ENCODE results near the gene PDZD4.
"Not testable (repeated sequence)": the region's sequence is repeated elsewhere in the genome, so short reads cannot be mapped to it uniquely, and the experiment has no call there.

The PDZD4 gene

DNA sequence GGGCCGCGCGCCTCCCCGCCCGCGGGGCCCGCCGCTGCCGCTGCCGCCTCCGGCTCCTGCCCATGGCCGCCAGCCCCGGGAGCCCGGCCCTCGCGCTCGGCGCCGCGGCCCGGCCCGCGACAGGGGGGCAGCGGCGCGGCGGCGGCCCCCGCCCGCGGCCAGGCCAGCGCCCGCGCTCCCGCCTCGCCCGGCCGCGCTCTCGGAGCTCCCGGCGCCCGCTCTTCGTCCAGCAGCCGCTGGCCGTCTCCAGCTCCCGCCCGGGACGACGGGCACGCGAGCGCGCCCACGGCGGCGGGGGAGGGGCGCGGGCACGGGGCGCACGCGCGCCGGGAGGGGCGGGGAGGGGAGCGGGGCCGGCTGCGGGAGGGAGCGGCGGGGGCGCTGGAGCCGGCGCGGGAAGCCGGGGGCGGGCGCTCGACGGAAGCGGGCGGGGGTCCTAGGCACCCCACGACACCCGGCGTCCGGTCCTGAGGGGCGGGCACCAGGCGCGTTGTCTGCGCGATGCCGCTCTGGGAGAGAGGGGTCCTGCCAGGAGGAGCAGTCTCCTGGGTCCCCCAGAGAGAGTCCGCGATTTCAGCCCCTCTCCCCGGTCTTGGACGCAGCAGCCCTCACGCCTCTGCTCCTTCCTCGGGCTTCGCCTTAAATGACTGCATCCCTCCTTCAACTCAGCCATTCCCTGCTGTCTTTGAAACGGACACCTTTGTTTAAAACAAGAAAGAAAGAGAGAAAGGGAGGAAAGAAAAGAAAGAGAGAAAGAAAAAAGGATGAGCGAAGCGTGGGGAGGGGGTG, 490 bp upstream of the PDZD4 start:
- no peak for DNase-seq

GRCh38 chrX:153829549-153829798, 870 bp downstream of the PDZD4 start:
- no peak for DNase-seq

- no peak for DNase-seq
Measured at GRCh38 chrX:153828723-153829548, 1.4 kb downstream of the PDZD4 start.

- DNase-seq, result no peak
Measured at GRCh38 chrX:153828308-153828707, 2.0 kb downstream of the PDZD4 start.

- no peak for DNase-seq
Measured at GRCh38 chrX:153827903-153828302, 2.4 kb downstream of the PDZD4 start.

DNA sequence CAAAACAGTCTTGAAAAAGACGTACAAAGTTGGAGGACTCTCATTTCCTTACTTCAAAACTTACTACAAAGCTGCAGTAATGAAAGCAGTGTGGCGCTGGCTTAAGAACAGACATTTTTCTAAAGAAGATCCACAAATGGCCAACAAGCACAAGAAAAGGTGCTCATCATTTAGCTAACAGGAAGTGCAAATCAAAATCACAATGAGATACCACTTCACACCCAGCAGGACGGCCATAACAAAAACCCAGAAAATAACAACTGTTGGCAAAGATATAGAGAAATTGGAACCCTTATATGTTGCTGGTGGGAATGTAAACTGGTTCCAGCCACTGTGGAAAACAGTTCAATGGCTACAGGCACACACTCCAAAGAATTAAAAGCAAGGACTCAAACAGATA, 3.3 kb downstream of the PDZD4 start:
- DNase-seq, result no peak

DNA sequence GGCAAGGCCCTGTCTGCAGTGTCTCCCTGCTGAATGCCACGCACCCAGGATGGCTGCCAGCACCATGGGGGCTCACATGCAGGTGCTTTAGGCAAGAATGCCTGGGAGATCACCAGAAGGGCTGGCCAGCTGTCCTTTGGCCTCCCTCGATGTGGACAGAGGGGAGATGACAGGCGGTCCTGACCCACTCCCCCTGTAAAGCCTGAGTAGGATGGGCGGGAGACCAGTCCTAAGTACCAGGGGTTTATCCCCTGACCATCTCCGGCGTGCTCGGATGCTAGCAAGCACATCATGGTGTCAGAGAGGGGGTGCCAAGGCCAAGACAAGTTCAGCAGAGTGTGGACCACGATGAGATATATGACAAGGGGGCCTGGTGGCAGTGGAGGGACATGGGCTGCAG, 5.3 kb downstream of the PDZD4 start:
- DNase-seq, result no peak

DNA sequence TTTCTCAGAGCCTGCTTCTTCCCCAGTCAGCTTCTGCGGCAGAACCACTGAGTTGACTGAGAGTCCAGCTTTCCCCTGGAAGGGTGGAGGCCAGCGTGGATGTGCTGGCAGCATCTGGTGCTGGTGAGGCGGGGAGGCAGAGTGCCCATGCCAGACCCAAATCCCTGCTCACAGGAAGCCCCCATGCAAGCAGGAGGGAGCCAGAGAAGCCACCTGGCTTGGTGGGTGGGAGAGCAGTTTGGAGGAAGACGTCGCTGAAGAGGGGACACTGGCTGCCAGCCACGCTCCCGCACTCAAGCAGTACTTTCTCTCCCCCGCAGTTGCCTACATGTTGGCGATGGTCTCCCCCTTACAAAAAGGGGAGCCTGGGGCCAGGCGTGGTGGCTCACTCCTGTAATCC, 6.0 kb downstream of the PDZD4 start:
- DNase-seq, result no peak

DNA sequence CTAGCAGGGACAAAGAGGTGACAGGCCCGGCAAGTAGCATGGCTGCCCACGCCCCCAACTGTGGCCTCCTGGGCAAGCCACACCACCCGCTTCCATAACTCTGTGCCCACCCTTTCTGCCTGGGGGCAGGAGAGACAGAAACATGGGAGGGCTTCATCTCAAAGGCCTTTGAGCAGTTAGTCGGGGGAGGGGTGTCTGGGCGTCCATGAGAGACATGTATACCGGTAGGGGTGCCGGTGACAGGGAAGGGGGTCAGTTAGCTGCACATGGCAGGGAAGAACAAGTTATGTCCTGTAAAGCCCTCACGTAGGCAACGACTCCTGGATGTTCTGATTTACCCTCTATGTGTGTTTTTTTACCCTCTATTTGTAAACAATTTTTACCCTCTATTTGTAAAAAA, 9.3 kb downstream of the PDZD4 start:
- DNase-seq, result no peak

DNA sequence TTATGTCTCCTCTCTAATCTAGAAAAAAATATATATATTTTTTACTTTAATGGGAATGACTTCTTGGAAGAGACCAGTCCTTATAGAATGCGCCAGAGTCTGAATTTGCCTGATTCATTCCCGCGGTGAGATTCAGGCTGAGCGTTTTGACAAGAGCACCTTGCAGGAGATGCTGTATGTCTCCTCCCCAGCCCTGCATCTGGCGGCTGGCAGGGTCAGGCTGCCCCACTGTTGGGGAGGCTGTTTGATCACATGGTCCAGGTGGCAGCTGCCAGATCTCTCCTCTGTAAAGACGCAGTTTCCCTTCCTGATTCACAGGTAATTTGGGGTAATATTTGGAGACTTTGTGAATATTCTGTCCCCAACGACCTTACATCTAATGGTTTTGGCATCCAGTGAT, 9.7 kb downstream of the PDZD4 start:
- no peak for DNase-seq

DNA sequence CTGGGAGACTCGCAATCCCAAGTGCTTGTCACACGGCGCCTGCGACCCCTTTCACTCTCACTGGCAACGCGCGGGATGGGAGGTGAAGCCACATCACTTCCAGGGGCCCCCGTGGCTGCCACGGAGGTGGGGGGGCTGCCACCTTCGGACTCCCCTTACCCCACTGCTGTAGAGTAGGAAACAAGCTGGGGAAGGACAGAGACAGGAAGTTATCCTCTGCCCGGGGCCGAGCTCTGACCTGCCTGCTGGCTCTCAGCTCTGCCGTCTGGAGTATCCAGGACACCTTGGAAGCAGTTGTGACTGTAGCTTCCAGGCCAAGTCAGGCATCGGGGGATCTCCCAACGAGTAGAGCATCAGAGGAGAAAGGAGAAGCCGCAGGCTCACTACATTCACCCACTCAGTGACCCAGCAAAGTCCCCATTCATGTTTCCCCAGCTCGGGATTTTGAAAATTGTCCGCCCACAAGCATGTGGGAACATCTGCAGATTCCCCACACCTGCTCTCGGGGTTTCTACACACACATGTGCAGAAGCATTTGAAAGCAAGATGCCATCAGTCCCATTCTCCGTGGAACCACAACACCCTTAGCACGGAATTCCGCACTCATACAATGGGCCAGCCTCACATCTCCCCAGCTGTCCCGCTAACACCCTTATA, 10.8 kb downstream of the PDZD4 start:
- DNase-seq, result no peak

GRCh38 chrX:153818571-153819383, 11.6 kb downstream of the PDZD4 start:
- DNase-seq, result peak; percentile 39

- DNase-seq, result not testable (repeated sequence)
Measured at GRCh38 chrX:153818064-153818463, 12.3 kb downstream of the PDZD4 start.

GRCh38 chrX:153816831-153817690, 13.3 kb downstream of the PDZD4 start:
- peak; percentile 31 for DNase-seq

GRCh38 chrX:153814591-153815315, 15.6 kb downstream of the PDZD4 start:
- no peak for DNase-seq

GRCh38 chrX:153813161-153813560, 17.2 kb downstream of the PDZD4 start:
- DNase-seq, result no peak

- no peak for DNase-seq
Measured at GRCh38 chrX:153812220-153812619, 18.1 kb downstream of the PDZD4 start.

DNA sequence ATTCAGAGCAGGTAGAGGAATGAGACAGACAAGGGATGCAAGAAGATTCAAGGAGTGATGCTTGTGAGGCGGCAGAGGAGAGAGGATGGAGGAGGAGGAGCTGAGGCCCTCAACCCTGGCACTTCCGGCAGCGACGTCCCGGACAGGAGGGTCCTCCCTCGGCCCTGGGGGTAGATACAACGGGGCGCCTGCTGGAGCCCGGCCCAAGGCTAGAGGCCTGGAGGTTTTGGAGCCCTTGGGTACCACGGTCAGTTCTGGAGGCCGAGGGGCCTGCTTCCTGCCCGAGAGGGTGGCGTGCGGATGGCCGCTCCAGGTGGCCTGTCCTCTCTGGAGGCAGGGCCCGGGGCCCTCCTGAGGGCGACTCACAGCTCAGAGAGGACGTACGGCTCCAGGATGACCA, 22.4 kb downstream of the PDZD4 start:
- no peak for DNase-seq

DNA sequence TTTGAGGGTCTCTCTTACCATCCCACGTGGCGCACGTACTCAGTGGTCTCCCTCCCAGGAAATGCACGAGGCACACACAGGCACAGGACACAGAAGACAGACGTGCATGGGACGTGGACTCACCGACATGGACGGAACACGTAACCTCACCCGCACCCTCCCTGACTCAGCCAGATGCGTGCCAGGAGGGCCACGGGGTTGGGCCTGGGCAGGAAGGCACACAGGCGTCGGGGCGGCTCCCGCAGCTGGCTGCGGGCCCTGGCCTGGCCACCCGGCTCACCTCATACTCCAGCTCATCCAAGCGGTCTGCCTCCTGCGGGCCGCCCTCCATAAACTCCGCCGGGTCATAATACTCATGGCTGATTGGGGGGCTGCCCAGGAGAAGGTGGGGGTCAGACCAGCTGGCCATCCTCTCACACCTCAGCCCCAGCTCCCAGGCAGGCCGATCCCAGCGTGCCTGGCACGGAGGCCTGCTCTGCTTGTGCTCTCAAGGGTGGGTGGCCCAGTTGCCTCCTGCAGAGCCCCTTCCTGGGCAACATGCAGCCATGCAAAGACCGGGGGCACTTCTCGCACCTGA, 23.3 kb downstream of the PDZD4 start:
- no peak for DNase-seq

GRCh38 chrX:153805436-153805835, 24.9 kb downstream of the PDZD4 start:
- DNase-seq, result no peak

- no peak for DNase-seq
Measured at GRCh38 chrX:153804621-153805020, 25.7 kb downstream of the PDZD4 start.

All from activated effector memory CD4-positive, alpha-beta T cell treated with Interleukin-2 at 50 U/mL for 16 hours (primary cell).